OCI-LY3 (cell line): ENCODE measurements around the gene JSRP1.

Experiments
- H2AFZ ChIP-seq: fragments of 200-600, 300-600 bp; shearing (Covaris generic); 2 replicates; pipeline ENCODE4 v1.6.0; 2014; ENCODE audit warnings: antibody characterized with exemption, low read depth, low read length
- H3K27ac ChIP-seq: fragments of 200-600, 300-600 bp; sonication (generic); 2 replicates; pipeline ENCODE4 v1.5.1; 2014; ENCODE audit warnings: mild to moderate bottlenecking, low read length, moderate library complexity, mixed read lengths
- H3K27me3 ChIP-seq: fragments of 200-600, 300-600 bp; sonication (generic); 2 replicates; pipeline ENCODE4 v1.6.1; 2014; ENCODE audit warnings: low read depth, low read length, mixed read lengths
- H3K36me3 ChIP-seq: fragments of 200-600, 300-600 bp; sonication (generic); replicated peaks from 2 replicates; pipeline ENCODE3; 2014; ENCODE audit warnings: low read depth, low read length, mixed read lengths
- H3K4me1 ChIP-seq: fragments of 300-600, 200-600 bp; sonication (generic); 2 replicates; pipeline ENCODE4 v1.6.1; 2014; ENCODE audit warnings: low read length, mixed read lengths
- H3K4me2 ChIP-seq: fragments of 200-600, 300-600 bp; sonication (generic); 2 replicates; pipeline ENCODE4 v1.6.1; 2014; ENCODE audit warnings: low read length, mixed read lengths
- H3K4me3 ChIP-seq: fragments of 300-600, 200-600 bp; sonication (generic); 2 replicates; pipeline ENCODE4 v1.5.1; 2014; ENCODE audit warnings: antibody characterized with exemption, mild to moderate bottlenecking, low read length, moderate library complexity
- H3K79me2 ChIP-seq: fragments of 300-600, 200-600 bp; shearing (Covaris generic); 2 replicates; pipeline ENCODE4 v1.6.1; 2014; ENCODE audit warnings: mild to moderate bottlenecking, low read length, mixed read lengths
- H3K9ac ChIP-seq: fragments of 300-600, 200-600 bp; shearing (Covaris generic); 2 replicates; pipeline ENCODE4 v1.6.0; 2014; ENCODE audit warnings: mild to moderate bottlenecking, low read length, moderate library complexity
- H3K9me3 ChIP-seq: fragments of 200-600, 300-600 bp; shearing (Covaris generic); 2 replicates; pipeline ENCODE4 v1.6.1; 2014; ENCODE audit warnings: low read length, mixed read lengths; ENCODE audit not compliant: insufficient read depth
- H4K20me1 ChIP-seq: fragments of 200-600, 300-600 bp; sonication (generic); 2 replicates; pipeline ENCODE4 v1.6.1; 2016; ENCODE audit warnings: low read length, mixed read lengths; ENCODE audit not compliant: insufficient read depth
- CTCF ChIP-seq: fragments of 200-600, 300-600 bp; sonication (generic); IDR thresholded peaks from 2 replicates; pipeline ENCODE4 v1.5.1; 2014; ENCODE audit warnings: antibody characterized with exemption, low read length, low read depth
- EZH2phosphoT487 ChIP-seq: fragments of 200-600 bp; shearing (Covaris generic); IDR thresholded peaks from 2 replicates; pipeline ENCODE4 v1.6.1; 2018; ENCODE audit warnings: antibody characterized with exemption, mixed run types, low read depth

Gene JSRP1

GRCh38 chr19:2249880-2250765, 6.1 kb downstream of the JSRP1 start:
- no peak overlapping the region for H3K4me2 ChIP-seq
- peaks cover 19% of the 10 kb centered on the region for H4K20me1 ChIP-seq
- peaks cover 49% of the 10 kb centered on the region for H3K36me3 ChIP-seq
- H3K9me3 ChIP-seq: no peaks in the 10 kb centered on the region
- no peaks in the 10 kb centered on the region for H3K4me1 ChIP-seq
- no peak overlapping the region for H3K27ac ChIP-seq
- no peak overlapping the region for H3K9ac ChIP-seq
- H2AFZ ChIP-seq: no peak overlapping the region
- no peaks in the 10 kb centered on the region for H3K27me3 ChIP-seq
- no peaks in the 10 kb centered on the region for H3K79me2 ChIP-seq
- TF ChIP-seq CTCF (no peak), EZH2phosphoT487 (no peak)
- no peak overlapping the region for H3K4me3 ChIP-seq

GRCh38 chr19:2249010-2249866, 7.0 kb downstream of the JSRP1 start, which contains the start of gene AMH:
TSS of gene AMH (plus strand) at chr19:2249323. CDS start at chr19:2249333, 10 bp downstream.
- TF ChIP-seq EZH2phosphoT487: no peak
- no peak for TF ChIP-seq CTCF
- Histone ChIP-seq H3K79me2 (peaks cover 3% of the 10 kb centered on the region; the same call in 1 of the 2 replicates), H3K9ac (no peak within 1 kb of the TSS), H3K4me1 (no peaks in the 10 kb centered on the region), H2AFZ (no peak within 1 kb of the TSS), H3K9me3 (no peaks in the 10 kb centered on the region), H3K4me3 (no peak within 1 kb of the TSS), H3K27ac (no peak within 1 kb of the TSS), H3K27me3 (no peaks in the 10 kb centered on the region), H3K36me3 (peaks cover 58% of the 10 kb centered on the region), H4K20me1 (peaks cover 24% of the 10 kb centered on the region), H3K4me2 (no peak within 1 kb of the TSS)

- Histone ChIP-seq H3K9ac (no peak overlapping the region), H2AFZ (no peak overlapping the region), H3K4me2 (no peak overlapping the region), H3K4me1 (no peaks in the 10 kb centered on the region), H3K79me2 (peaks cover 6% of the 10 kb centered on the region), H4K20me1 (peaks cover 31% of the 10 kb centered on the region), H3K9me3 (no peaks in the 10 kb centered on the region), H3K4me3 (no peak overlapping the region), H3K27ac (no peak overlapping the region), H3K36me3 (peaks cover 66% of the 10 kb centered on the region), H3K27me3 (no peaks in the 10 kb centered on the region)
- no peak for TF ChIP-seq EZH2phosphoT487
- no peak for TF ChIP-seq CTCF
Observed at GRCh38 chr19:2248136-2249009, 7.8 kb downstream of the JSRP1 start.
